HG03469 (cell line): ENCODE measurements around the gene CPXM1.
"Not testable (repeated sequence)": the region's sequence is repeated elsewhere in the genome, so short reads cannot be mapped to it uniquely, and the experiment has no call there.

Source experiments
- ATAC-seq: cut with Tn5 transposase; IDR thresholded peaks from one replicate; pipeline ENCODE4 v1.9.1; 2021; ENCODE audit warnings: mild to moderate bottlenecking, moderate library complexity, moderate number of reproducible peaks; ENCODE audit not compliant: unreplicated experiment

CPXM1 gene

DNA sequence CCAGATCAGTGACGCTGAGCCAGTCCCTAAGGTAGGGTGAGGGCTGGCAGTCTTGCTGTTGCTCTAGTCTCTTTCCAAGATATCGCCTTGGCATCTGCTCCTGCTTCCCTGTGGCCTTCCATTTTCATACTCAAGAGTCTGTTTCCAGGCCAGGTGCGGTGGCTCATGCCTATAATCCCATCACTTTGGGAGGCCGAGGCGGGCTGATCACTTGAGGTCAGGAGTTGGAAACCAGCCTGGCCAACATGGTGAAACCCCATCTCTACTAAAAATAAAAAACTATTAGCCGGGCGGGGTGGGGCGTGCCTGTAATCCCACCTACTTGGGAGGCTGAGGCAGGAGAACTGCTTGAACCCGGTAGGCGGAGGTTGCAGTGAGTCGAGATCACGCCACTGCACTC, 30.3 kb downstream of the CPXM1 start:
- not testable (repeated sequence) for ATAC-seq

DNA sequence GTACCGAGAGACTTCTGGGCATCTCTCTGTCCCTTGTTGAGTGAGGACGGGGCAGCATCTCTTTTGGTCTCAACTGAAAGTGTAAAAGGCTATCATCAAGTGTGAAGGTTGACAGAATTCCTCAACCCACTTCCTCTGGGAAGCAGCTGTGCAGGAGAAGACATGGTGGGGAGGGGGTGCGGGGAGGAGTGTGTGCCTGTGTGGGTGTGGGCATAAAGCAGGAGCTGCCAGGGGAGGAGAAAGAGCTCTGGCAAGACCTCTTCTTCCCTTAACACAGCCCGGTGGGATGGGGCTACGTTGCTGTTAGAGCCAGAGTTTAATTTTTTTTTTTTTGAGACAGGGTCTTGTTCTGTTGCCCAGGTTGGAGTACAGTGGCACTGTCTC, 31.8 kb downstream of the CPXM1 start:
- ATAC-seq = no peak

DNA sequence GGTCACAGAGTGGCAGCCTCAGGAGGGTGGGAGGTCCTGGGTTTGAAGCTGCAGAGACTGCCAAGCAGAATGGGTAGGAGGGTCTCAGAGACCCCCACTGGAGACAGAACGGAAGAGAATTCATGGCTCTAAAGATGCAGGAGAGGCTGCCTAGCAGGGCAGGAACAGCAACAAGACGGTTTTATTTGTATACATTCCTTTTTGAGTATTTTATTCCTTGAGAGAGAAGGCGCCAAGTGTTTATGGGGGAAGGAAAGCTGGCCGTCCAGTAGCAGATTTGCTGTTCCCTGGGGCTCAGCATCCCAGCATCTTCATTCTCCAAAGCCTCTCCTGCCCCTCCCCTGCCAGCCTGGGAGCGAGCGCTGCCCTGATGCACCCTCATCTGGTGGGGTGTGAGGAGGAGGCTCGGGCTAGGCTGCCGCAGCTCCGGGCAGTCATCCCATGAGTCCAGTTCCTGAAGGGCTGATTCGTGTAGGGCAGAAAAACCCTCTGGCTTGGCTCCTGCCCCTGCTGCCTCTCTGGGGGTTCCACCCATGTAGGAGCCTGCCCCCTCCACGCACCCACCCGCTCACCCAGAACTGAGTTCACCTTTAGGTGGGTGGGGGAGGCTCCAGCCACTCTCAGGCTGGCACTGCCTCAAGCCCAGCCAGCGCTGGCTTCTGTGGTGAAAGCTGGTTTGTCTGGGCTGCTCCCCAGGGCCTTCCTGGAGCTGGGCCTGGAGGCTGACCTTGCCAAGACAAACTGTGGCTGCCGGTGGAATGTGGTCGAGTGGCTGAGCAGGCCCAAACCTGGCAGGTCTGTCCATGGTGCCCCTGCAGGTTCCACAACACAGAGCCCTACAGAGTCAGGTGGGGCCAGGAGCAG, 32.4 kb downstream of the CPXM1 start:
- no peak for ATAC-seq

DNA sequence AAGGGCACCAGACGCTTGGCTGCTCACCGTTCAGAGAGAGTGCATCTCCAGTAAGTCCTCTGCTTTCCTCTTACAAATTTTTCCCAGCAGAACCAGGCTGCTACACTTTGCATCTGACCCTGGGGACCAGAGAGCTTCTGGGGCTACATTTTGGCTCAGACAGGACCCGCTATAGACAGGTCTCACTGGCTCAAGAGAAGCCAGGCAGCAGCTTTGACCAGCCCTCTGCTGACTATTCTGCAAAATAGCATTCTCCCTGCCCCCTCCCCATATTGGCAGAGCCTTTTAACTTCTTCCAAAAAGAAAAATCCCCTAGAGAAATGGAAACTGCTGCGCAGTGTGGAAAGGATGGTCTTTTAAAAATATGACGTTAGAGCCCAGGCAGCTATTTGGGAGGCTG, 37.2 kb downstream of the CPXM1 start:
- no peak for ATAC-seq

DNA sequence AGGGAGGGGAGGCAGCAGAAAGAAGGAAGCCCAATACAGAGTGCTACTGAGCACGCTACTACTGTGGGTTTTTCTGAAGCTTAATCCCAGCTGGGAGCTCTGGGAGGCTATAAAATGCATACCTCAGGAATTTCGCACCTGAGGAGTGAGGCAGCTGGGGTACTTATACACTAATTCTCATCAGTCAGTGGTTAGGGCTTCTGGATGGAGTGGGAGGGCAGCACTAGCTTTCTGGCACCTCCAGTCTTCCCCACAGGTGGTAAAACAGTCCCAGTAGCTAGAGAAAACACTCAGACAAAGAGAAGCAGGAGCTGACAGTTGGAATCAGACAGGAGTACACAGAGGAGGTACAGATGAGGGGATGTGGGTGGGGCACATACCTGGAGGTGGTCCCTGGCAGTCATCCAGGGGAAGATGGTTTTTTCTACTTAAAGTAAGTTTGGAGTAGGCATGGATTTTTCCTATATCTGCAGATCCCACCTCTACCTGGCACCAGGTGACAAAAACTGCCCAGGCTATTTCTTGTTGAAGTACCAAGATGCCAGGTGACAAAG, 37.8 kb downstream of the CPXM1 start:
- ATAC-seq = no peak

DNA sequence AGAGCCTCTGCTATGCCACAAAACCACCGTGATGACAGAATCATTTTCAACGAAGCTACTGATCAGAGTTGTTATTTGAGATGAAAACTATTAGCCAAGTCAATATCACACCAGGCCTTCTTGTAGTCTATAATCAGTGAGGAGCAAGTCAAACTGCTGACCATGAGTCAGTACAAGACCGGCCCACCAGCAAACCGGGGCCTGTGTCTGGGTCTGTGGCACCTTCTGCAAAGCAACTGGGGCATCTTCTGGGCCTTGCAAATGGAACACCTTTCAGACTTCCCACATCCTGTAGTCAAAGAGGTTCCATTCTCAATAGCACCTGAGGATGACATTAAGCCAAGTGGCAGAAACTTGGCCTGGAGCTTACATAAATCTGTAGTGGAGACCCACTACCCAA, 38.5 kb downstream of the CPXM1 start:
- ATAC-seq = no peak

DNA sequence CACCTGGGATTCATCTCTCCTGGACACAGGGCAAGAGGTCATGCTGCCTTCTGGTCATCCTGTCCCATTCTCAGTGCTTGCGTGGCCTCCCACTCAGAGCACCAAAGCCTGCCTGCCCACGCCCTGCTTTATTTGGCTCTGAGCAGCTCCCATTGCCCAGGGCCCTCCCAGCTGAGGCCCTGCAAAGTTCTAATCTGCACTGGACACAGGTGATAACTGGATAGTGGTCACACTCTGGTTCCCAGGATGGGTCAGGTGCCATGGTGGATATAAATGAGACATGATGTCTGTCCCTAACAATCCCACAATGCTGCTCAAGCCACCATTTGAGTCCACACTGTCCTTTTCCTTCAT, 39.5 kb downstream of the CPXM1 start:
- ATAC-seq = no peak

DNA sequence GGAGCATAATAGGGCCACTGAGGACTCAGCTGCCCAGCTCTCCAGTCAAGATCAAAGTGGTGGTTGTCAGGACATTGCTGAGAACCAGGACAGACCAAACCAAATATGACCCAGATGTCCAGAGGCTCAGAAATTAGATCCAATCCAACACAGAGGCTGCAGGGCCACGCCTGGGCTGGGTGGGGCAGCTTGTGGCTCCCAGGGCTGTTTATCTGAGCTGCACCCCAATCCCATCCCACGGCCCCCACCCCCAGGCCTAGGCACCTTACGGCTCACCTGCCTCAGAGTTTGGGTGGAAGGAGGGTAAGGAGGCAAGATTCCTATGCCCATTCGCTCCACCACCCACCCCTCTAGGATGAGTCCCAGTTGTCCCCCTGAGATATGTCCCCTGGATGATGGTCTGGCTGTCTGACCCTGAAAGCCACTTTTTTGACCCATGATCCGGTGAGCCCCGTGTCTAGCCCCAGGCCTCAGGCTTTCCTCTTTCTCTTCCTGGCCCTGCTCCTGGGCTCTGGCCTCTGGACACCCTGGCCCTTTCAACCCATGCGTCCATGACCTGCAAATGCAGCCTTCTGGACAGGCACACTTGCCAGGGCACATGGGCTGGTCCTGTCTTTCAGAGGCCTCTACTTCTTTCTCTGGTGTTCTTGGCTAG, 40.0 kb downstream of the CPXM1 start:
- no peak for ATAC-seq

DNA sequence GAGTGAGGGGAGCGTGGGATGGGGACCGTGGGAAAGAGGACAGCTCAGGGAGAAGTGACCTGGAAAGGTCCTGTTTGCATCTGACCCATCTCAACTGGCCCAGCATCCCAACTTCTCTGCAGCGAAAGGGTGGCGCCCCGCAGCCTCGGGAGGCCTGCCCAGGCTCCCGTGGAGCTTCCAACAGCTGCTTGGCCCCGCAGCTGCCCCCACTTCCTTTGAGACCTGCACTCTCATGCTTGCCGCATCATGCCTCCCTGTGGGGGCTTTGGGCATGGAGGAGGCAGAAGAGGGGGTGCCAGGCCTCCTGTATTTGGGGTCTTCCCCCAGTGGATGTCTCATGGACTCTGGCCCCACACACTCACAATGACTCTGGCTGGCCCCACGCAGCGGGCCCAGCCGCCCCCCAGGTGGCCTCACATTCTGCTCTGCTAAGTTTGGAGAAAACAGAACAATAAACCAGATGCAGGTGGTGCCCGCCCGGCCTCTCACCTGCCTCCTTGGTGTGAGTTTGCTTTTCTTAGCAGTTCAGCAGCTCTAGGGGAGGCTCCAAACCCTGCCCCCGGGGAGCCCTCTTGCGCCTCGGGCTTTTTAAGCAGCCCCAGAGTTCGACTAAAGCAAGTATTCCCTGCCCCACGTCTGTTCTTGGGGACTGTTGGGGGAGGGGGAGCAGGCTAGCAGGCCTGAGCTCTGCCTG, 40.7 kb downstream of the CPXM1 start:
- no peak for ATAC-seq

DNA sequence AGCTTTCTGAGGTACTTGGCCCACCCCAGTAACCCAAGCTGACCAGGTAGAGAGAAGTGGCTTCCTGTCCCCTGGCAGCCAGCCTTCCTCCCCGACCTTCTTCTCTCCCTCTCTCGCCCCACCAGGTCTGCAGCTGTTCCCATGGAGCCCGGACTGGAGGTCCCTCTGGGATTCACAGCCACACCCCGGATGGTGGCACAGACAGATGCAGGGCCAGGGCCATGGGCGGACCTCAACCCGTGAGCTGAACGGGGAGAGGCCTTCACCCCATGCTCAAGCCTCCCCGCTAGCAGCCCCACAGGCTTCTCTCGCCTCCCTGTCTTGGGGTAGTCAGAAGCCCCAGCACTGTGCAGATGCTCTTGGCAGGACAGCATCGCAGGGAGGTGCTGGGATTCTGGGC, 41.3 kb downstream of the CPXM1 start:
- no peak for ATAC-seq

DNA sequence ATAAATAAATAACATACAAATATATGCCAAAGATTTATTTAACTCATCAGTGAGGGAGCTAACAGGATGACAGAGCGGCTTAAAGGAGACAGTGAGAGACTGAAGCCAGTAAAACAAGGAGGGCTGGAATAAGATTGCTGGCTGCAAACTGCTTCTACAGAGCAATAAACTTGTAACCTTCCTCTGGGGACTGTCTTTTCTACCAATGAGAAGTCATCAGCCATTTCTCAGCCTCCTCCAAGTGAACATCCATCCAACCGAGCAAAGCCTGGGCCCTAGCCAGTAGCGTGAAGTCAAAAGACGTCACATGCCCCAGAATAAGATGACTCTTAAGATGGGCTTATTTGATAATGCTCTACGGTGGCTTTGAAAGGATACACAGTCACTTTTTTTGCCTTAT, 42.5 kb downstream of the CPXM1 start:
- ATAC-seq = no peak

DNA sequence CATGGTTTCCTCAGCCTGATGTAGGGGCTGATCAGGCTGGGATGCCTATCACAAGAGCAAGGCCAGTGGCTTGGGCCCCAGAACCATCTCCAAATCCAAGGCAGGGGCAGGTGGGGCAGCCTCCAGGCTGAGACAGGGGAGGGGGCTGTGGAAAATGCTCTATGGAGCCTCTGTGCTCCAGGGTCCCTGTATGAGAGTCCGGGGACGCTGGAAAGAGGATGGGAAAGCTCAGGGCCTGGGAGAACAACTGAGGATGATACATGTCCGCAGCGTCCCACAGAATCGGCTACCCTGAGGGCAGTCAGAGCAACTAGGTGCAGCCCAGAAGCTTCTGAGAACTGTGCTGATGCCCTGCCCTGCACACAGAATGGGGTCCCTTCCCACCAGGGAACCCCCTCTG, 43.4 kb downstream of the CPXM1 start:
- ATAC-seq = no peak

DNA sequence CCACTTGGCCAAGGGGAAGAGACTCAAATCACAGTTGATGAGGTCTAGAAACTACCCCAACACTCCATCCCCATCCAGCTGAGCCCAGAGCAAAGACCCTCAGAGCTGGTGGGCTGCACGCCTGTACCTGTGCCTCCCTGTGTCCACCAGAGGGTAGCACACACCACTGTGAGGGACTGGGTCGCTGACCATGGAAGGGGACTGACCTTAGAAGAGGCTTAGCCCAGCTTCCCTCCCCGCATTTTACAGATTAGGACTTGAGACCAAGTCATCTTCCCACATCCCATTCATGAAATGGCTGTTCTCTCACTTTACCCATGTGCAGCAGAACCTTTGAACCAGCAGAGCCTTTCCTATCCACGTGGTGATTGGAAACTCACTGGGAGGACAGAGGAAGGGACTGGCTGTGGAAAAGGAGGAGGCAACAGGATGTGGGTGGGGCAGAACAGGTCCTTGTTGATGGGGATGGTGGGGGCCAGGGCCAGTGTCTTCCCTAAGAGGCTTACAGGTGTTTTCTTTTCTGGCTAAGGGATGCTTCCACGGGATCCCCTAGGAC, 44.3 kb downstream of the CPXM1 start:
- no peak for ATAC-seq

DNA sequence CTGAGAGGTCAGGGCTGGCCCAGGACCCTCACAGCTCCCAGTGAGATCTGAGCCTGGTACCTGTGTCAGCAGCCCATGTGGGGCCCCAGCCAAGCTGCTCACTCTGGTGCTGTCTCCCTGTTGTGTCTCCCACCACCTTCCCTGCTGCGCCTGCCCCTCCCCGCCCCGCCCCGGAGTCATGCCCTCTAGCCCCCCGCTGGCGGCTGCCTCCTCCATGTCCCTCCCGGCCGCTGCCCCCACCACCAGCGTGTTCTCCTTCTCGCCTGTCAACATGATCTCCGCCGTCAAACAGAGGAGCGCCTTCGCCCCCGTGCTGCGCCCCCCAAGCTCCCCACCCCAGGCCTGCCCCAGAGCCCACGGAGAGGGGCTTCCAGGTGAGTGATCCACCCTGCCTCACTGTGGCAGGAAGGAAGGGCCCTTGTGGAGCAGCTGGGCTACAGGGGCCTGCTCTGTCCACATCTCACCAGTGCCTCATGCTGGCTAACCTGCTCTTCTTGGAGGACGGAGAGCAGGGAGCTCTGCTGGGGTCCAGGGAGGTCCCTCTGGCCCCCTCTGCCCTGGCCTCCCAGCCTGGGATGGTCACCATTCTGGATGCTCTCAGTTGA, 44.9 kb downstream of the CPXM1 start:
- ATAC-seq = no peak

DNA sequence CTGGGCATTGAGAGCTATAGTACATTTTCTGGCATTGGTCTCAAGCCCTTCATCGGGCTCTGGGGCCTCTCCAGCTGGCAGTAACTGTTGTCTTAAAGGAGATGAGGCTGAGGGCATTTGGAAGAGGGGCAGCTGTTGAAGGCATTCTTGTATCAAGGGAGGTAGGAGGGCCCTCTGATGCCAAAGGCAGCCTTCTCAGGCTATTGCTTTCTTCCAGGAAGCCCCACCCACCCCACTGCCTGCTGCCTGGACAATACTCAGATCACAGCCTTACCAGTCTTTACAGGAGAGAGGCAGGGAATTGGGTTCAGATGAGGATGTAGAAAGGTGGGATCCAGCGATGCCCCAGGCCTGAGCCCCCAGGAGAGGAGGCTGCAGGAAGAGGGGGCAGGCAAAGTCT, 46.0 kb downstream of the CPXM1 start:
- ATAC-seq = no peak

DNA sequence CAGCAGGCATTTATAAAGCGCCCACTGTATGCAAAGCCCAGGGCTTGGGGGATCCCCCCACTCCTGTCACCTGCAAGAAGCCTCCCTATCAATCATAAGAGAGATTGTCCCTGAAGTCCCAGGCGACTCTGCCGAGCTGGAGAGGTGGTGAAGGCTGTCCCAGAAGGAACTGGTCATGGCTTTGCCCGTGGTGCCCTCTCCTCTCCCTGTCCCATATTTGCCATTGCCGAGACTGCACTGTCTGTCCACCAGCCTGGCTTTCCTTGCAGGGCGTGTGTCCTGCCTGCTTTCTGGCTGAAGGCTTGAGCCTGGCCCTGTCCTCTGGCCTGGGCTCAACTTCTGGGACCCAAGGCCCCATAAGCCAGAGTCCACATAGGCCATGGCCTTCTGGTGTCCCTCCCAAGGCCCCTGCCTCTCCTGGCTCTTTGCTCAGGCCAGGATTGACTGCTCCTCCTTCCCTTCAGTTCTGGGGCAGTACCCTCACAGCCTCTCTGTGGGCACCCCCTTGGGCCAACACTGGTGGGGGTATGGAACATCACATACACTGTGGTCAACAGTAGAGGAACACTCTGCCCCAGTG, 46.9 kb downstream of the CPXM1 start:
- no peak for ATAC-seq

DNA sequence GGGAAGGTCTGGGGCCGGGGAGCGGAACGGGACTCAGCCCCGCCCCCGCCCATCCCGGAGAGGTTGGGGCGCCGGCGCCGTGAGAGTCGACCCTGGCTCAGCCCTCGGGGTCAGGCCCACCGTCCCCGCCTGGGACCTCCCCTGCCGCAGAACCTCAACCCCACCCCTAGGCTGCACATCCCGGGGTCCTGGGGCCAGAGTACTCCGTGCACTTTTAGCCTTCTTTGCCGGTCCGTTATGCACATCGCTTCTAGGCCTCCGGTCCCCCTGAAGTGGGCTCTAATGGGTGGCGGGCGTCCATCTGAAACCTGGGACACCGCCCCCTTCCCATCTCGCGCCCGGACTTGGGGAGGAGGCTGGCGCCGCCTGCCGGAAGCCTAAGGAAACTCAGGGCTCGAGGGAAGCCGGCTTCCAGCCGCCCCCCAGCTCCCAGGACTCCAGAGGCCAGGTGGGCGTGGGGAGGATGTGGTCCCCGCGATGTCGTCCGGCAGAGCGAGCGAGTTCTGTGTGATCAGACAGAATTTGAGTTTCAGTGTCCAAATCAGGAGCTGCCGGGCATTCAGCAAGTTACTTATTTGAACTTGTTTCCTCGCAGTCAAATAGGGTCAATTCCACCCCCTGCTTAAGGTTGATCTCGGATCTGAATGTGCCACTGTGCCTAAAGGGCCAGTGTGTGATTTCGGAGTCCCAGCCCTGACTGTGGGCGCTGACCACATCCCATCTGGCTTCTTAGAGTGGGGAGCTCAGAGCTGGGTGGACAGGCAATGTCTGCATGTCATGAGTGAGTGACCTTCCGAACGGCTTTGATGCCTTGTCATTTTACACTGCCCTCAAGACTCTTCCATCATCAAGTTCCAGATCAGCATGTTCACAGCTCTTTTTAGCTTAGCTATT, 47.6 kb downstream of the CPXM1 start:
- ATAC-seq = no peak

DNA sequence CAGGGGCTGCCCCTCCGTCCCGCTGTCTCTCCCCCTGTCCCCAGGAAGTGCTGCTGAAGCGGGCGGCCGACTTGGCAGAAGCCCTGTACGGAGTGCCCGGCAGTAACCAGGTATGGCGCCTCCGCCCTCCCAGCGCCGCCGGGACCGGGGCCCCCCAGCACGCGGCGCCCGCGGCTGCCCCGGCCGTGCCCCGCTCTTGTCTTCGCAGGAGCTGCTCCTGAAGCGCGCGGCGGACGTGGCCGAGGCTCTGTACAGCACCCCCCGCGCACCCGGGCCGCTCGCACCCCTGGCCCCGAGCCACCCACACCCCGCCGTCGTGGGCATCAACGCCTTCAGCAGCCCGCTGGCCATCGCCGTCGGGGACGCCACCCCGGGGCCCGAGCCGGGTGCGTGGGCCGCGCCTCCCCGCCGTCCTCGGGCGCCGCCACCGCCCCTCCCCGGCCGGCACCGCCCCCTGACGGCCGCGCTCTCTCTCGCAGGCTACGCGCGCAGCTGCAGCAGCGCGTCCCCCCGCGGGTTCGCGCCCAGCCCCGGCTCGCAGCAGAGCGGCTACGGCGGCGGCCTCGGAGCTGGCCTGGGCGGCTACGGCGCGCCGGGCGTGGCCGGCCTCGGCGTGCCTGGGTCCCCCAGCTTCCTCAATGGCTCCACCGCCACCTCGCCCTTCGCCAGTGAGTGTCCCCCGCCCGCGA, 48.4 kb downstream of the CPXM1 start:
- no peak for ATAC-seq

DNA sequence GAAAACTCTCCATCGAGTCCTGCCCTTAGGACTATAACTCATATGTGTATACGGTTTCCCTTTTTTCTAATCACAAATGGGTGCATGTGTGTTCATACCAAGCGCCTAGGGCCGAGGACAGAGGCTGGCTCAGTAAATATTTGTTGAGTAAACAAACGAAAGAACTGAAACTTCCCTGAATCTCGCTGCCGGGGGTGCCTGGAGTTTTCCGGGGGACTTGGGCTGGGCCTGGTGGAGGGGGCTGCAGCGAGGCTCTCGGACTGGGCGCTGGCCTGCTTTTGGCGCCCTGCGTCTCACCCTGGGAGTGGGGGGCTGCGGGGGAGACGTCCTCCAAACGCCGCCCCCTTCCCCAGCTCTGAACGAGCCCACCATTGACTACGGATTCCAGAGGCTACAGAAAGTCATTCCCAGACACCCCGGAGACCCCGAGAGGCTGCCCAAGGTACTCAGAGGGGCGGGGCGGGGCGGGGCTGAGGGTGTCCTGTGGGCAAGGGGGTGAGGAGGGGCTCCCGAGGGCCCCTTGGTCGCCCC, 49.0 kb downstream of the CPXM1 start:
- ATAC-seq = no peak
